CD4-positive, alpha-beta T cell treated with Interleukin-15 for 4 hours (primary cell): ENCODE results near the gene MGAT4A.

ENCODE experiments used
- DNase-seq: peaks from one replicate; pipeline ENCODE4 v3.0.0-alpha.2; 2020; ENCODE audit warnings: low spot score

Gene MGAT4A

GRCh38 chr2:98702858-98703620, 27.9 kb downstream of the MGAT4A start:
- DNase-seq: no peak

- no peak for DNase-seq
Observed at GRCh38 chr2:98702127-98702802, 28.7 kb downstream of the MGAT4A start.

DNA sequence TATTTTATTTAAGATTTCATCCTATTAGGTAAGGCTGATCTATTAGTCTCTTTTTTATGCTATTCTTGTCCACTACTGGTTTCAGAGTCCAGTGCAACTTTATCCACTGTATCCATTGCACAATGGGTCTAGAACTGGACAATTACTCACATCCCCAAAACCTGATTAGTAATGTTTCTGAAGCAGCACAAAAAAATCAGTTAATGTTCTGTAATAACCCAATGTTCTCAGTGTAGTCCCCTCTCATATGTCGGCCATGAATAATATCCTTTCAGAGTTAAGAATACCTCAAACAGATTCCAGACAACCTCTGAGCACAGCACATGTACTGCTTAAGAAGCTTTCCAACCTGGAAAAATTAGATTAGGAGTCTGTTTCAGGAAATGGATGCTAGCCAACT, 29.7 kb downstream of the MGAT4A start:
- no peak for DNase-seq

GRCh38 chr2:98698896-98699295, 32.0 kb downstream of the MGAT4A start:
- no peak for DNase-seq

DNA sequence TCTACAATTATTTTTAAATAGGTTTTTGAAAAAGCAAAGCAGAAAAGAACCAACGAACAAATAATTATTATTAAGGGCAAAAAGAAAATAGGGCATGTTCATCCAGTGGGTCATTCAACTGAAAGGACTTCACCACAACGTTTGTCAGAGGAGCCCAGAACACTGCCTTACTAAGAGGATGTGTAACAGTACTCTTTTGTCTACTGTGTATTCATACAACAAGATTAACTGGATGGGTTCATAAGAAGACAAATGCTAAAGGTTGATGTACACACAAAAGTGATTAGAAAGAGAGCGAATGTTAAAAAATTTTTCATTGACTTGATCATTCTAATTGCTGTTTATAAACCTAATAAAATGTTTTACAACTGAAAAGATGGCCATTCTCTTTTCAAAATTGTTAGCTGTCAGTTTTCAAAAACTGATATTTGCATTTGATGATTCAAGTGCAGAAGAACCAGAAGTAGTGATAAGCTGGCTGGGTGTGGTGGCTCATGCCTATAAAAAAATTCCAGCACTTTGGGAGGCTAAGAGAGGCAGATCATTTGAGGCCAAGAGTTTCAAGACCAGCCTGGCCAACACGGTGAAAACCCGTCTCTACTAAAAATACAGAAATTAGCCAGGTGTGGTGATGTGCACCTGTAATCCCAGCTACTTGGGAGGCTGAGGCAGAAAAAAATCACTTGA, 33.1 kb downstream of the MGAT4A start:
- no peak for DNase-seq

DNA sequence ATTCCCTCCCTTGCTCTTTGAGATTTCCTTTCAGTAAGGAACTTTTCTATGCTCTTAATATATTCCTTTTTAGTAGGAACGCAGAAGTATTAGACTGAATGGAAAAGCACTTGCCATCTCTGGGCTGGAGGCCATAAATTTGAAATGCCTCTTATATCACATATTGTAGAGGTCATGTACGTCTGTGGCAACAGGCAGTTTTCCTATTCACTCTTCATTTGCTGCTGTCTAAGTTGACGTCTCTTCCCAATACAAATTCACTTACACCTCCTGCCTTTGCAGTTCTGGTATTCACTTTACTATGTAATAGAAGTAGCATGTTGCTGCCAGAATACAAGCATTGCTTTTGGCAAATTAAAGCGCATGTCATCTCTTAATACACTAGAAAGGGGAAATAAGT, 34.7 kb downstream of the MGAT4A start:
- DNase-seq: no peak

- no peak for DNase-seq
Observed at GRCh38 chr2:98695255-98695654, 35.7 kb downstream of the MGAT4A start.

DNA sequence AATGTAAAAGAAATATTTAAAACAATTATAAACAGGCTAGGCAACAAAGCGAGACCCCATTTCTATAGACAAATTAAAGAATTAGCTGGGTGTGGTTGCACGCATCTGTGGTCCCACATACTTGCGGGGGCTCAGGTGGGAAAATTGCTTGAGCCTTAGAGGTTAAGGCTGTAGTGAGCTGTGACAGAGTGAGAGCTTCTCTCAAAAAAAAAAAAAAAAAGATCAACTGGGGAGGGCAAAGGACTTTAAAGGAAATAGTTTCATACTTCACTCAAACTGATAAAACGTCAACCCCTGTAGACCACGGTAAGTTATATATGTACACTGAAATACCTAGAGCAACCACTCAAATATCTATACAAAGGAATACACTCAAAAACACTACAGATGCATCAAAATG, 37.5 kb downstream of the MGAT4A start:
- DNase-seq: no peak

GRCh38 chr2:98692090-98693054, 38.6 kb downstream of the MGAT4A start:
- DNase-seq: peak; percentile 35

- DNase-seq: peak; percentile 53
Observed at GRCh38 chr2:98691303-98691702, 39.6 kb downstream of the MGAT4A start.

DNA sequence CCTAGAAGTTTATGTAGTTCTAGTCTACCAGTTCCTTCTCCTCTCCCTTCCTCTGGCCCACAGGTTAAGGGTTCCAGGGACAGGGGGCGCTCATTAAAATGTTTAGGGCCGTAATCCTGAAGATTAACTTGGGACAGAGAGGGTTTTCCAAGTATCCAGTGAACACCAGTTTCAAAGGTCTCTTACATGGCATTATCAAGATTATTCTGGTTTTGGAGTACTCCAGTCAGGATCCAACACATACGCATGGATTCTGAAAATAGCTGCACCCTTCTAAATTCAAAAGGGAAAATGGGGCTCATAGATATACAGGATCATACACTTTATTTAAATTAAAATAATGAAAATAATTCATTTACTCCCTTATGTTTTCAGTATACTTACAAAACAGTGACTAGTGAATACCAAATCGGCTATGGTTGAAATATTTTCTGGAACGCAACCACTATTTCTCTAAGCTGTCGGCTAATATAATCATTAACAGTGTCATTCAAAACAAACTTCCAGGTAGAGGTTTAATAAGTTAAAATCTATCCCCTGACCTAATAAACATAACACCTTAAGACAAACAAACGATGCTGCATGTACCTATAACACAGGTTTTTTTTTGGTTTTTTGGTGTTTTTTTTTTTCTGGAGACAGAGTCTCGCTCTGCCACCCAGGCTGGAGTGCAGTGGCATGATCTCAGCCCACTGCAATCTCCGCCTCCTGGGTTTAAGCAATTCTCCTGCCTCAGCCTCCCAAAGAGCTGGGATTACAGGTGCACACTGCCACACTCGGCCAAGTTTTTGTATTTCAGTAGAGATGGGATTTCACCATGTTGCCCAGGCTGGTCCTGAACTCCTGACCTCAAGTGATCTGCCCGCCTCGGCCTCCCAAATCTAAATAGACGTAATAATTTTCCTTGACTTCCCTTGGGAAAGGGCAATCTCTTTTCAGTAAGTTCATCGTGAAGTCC, 44.7 kb downstream of the MGAT4A start:
- DNase-seq: no peak

DNA sequence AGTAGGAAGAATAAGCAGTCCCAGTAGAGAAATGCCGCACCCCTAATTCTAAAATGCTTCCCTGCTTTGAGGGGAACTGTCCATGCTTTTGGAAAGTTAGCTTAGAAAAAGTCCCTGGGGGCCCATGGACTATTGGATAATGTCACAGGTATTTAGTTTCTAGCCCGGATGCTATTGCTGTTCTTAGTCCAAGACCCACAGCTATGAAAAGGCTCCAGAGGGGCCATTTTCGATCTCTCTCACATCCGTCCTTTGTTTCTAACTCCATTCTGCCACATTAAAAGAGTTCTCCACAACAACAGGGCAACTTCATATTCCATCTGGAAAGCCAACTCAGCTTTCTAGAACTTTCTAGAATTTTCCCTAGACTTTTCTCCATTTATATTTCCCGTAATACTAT, 47.2 kb downstream of the MGAT4A start:
- DNase-seq: no peak

GRCh38 chr2:98676742-98677141, 54.2 kb downstream of the MGAT4A start:
- no peak for DNase-seq

DNA sequence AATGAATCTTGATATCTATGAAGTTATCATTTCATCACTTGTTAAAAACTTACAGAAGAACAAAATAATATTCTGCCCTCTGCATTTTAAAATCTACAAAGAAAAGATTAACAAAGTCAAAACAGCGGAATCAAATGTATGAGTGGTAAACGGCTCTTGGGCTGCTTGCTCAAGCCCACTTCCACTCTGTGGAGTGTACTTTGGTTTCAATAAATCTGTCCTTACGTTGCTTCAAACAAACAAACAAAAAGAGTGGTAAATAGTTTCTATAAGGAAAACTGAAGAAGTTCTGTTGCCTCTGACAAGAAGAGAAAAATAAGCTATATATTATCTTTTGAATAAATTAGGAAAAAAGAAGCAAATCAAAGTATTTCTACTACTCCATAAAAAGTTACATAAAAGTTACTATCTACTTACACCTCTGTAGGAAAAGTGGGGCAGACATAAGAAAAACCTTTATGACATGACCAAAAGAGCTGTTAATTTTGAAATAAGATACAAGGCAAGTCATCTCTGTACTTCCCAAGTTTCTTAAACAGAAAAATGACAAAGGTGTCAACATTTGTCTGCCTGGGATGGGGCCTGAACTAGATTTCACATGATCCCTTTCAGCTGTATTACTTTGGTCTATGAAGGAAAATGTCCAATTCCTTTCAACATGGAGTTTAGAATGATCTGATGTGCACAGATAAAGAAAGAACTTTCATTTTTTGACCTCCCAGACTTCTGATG, 56.5 kb downstream of the MGAT4A start:
- no peak for DNase-seq

- DNase-seq: no peak
Observed at GRCh38 chr2:98669675-98670074, 61.3 kb downstream of the MGAT4A start.

- no peak for DNase-seq
Observed at GRCh38 chr2:98665677-98666076, 65.3 kb downstream of the MGAT4A start.

DNA sequence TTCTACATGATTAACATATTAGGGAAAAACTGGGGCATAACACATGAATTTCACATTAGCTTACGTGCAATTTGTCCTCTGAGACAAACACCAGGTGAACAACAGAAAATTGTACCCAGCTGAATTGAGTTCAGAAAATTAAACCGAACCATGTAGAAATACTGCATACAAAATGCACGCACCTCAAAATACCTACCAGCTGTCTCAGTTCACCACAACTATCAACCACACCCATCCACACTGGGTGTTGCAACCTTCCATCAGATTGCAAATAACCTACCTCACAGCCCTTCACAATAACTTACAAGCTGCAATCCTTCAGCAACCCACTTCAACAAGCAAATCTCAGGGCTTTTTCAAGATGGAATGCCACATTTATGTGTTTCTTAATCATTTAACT, 66.6 kb downstream of the MGAT4A start:
- peak; percentile 70 for DNase-seq

GRCh38 chr2:98663511-98664090, 67.3 kb downstream of the MGAT4A start:
- peak; percentile 46 for DNase-seq

DNA sequence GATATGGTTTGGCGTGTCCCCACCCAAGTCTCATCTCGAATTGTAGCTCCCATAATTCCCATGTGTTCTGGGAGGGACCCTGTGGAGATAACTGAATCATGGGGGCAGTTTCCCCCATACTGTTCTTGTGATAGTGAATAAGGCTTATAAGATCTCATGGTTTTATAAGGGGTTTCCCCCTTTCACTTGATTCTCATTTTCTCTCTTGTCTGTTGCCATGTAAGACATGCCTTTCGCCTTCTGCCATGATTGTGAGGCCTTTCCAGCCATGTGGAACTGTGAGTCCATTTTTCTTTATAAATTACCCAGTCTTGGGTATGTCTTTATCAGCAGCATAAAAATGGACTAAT, 71.5 kb downstream of the MGAT4A start:
- DNase-seq: peak; percentile 30
